ENCODE data around the gene COBLL1. TPM values are rescaled to one million over a fixed set of nuclear protein-coding genes. Genes with fewer than 3 reads are reported as not detected.

The COBLL1 gene
- total and polyA plus RNA-seq, 2 experiments from 2014 or later, result 19.6 to 33.5 TPM

- H3K27me3 ChIP-seq, result no peaks in the 10 kb centered on the region
- no peaks in the 10 kb centered on the region for H3K36me3 ChIP-seq
- TF ChIP-seq, protein P1, sequence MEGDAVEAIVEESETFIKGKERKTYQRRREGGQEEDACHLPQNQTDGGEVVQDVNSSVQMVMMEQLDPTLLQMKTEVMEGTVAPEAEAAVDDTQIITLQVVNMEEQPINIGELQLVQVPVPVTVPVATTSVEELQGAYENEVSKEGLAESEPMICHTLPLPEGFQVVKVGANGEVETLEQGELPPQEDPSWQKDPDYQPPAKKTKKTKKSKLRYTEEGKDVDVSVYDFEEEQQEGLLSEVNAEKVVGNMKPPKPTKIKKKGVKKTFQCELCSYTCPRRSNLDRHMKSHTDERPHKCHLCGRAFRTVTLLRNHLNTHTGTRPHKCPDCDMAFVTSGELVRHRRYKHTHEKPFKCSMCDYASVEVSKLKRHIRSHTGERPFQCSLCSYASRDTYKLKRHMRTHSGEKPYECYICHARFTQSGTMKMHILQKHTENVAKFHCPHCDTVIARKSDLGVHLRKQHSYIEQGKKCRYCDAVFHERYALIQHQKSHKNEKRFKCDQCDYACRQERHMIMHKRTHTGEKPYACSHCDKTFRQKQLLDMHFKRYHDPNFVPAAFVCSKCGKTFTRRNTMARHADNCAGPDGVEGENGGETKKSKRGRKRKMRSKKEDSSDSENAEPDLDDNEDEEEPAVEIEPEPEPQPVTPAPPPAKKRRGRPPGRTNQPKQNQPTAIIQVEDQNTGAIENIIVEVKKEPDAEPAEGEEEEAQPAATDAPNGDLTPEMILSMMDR (IDR thresholded peaks at IDR 0.05; ENCODE audit: low read depth, low read length), result no peak
- H3K4me3 ChIP-seq, result no peak overlapping the region
- DNase-seq (ENCODE audit: low read depth in 1 of 2, low spot score in 1 of 2), result no peak
- no peak overlapping the region for H3K27ac ChIP-seq
- H3K4me1 ChIP-seq (ENCODE audit: low read depth), result peaks cover 5% of the 10 kb centered on the region
- no peaks in the 10 kb centered on the region for H3K9me3 ChIP-seq (ENCODE audit: low read depth)
Measured at GRCh38 chr2:164691346-164691887, 150.2 kb downstream of the COBLL1 start.

DNA sequence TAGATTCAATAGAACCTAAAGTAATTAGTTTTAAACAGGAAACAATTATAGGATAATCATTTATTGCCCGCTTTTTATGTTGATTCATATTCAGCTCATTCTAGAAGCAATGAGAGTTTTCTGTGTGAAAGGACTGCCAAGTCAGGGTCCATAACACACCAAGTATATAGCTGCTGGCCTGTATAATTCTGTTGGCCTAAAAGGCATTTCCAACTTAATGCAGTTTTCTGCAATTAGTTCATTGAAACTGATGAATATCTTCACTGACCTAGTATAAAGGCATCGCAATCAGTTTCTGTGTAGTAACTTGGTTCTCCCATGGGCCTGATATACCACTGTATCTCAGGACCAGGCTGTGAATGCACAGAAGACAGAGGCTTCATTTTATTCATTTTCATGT, 151.3 kb downstream of the COBLL1 start:
- TF ChIP-seq, protein P1 (IDR thresholded peaks at IDR 0.05; ENCODE audit: low read depth, low read length), result no peak
- Histone ChIP-seq H3K4me1 (ENCODE audit: low read depth) (peaks cover under 1% of the 10 kb centered on the region), H3K9me3 (ENCODE audit: low read depth) (no peaks in the 10 kb centered on the region), H3K36me3 (peaks cover 4% of the 10 kb centered on the region), H3K4me3 (no peak overlapping the region), H3K27ac (no peak overlapping the region), H3K27me3 (no peaks in the 10 kb centered on the region)
- no peak for DNase-seq (ENCODE audit: low read depth in 1 of 2, low spot score in 1 of 2)

GRCh38 chr2:164688896-164689419, 152.7 kb downstream of the COBLL1 start:
- DNase-seq (ENCODE audit: low read depth in 1 of 2, low spot score in 1 of 2), result no peak
- Histone ChIP-seq H3K27ac (no peak overlapping the region), H3K4me3 (no peak overlapping the region), H3K27me3 (no peaks in the 10 kb centered on the region), H3K4me1 (ENCODE audit: low read depth) (no peaks in the 10 kb centered on the region), H3K36me3 (peaks cover 5% of the 10 kb centered on the region), H3K9me3 (ENCODE audit: low read depth) (no peaks in the 10 kb centered on the region)
- TF ChIP-seq, protein P1 (IDR thresholded peaks at IDR 0.05; ENCODE audit: low read depth, low read length), result no peak

GRCh38 chr2:164681009-164681408, 160.6 kb downstream of the COBLL1 start:
- Histone ChIP-seq H3K4me1 (ENCODE audit: low read depth) (peaks cover 4% of the 10 kb centered on the region), H3K27me3 (no peaks in the 10 kb centered on the region), H3K36me3 (peaks cover 5% of the 10 kb centered on the region), H3K9me3 (ENCODE audit: low read depth) (no peaks in the 10 kb centered on the region), H3K27ac (no peak overlapping the region), H3K4me3 (no peak overlapping the region)
- no peak for DNase-seq (ENCODE audit: low read depth in 1 of 2, low spot score in 1 of 2)
- TF ChIP-seq, protein P1 (IDR thresholded peaks at IDR 0.05; ENCODE audit: low read depth, low read length), result no peak

GRCh38 chr2:164678631-164679149, 162.9 kb downstream of the COBLL1 start:
- no peak for DNase-seq (ENCODE audit: low read depth in 1 of 2, low spot score in 1 of 2)
- no peak overlapping the region for H3K4me3 ChIP-seq
- H3K4me1 ChIP-seq (ENCODE audit: low read depth), result peaks cover 15% of the 10 kb centered on the region
- no peak overlapping the region for H3K27ac ChIP-seq
- no peaks in the 10 kb centered on the region for H3K27me3 ChIP-seq
- TF ChIP-seq, protein P1 (IDR thresholded peaks at IDR 0.05; ENCODE audit: low read depth, low read length), result no peak
- no peaks in the 10 kb centered on the region for H3K36me3 ChIP-seq
- H3K9me3 ChIP-seq (ENCODE audit: low read depth), result no peaks in the 10 kb centered on the region
